Keratinocyte (primary cell): ENCODE measurements around the gene CCDC146. TPM values are rescaled to one million over a fixed set of nuclear protein-coding genes. Genes with fewer than 3 reads are reported as not detected.

Experiments used
- DNase-seq: peaks from one replicate; pipeline ENCODE4 v3.0.0-alpha.2; 2011; ENCODE audit warnings: low read depth, missing footprints, low spot score
- FAIRE-seq: peaks from 2 replicates; lab custom pipeline; 2011; peaks lifted over from hg19 to GRCh38; lab: Jason Lieb, UNC
- H2AFZ ChIP-seq: 2 replicates; pipeline ENCODE4 v1.6.0; 2012; ENCODE audit warnings: low read length, control low read depth, inconsistent platforms; ENCODE audit not compliant: control insufficient read depth
- H3K27ac ChIP-seq: 2 replicates; pipeline ENCODE4 v1.5.1; 2011; ENCODE audit warnings: low read length; ENCODE audit not compliant: control insufficient read depth, insufficient read depth
- H3K27me3 ChIP-seq: 3 replicates; pipeline ENCODE4 v1.6.0; 2011; ENCODE audit warnings: low read length; ENCODE audit not compliant: control insufficient read depth, insufficient read depth; ENCODE audit errors: extremely low read depth
- H3K36me3 ChIP-seq, 2 experiments: 2 replicates in 1 of 2; 3 replicates in 1 of 2; pipeline ENCODE4 v1.5.1; 2011; ENCODE audit warnings: low read length in 2 of 2, mild to moderate bottlenecking in 1 of 2; ENCODE audit not compliant: control insufficient read depth in 2 of 2, insufficient read depth in 2 of 2; ENCODE audit errors: extremely low read depth in 1 of 2
- H3K4me1 ChIP-seq: 3 replicates; pipeline ENCODE4 v1.5.1; 2011; ENCODE audit warnings: low read length; ENCODE audit not compliant: control insufficient read depth, insufficient read depth; ENCODE audit errors: extremely low read depth
- H3K4me2 ChIP-seq: 3 replicates; pipeline ENCODE4 v1.6.0; 2011; ENCODE audit warnings: low read depth, low read length; ENCODE audit not compliant: control insufficient read depth, insufficient read depth; ENCODE audit errors: extremely low read depth
- H3K4me3 ChIP-seq, 3 experiments: fragments of 200-600 bp in 1 of 3; sonication (generic) in 1 of 3; 2 replicates in 2 of 3; 3 replicates in 1 of 3; pipeline ENCODE4 v1.5.1; 2011 to 2016; ENCODE audit warnings: low read length in 3 of 3, mild to moderate bottlenecking in 3 of 3, control low read depth in 2 of 3, inconsistent platforms in 1 of 3, low read depth in 1 of 3, mixed read lengths in 1 of 3, mixed run types in 1 of 3, moderate library complexity in 1 of 3; ENCODE audit not compliant: control insufficient read depth in 2 of 3, insufficient read depth in 2 of 3; ENCODE audit errors: extremely low read depth in 1 of 3
- H3K79me2 ChIP-seq: 2 replicates; pipeline ENCODE4 v1.6.0; 2012; ENCODE audit warnings: low read length; ENCODE audit not compliant: control insufficient read depth, insufficient read depth
- H3K9ac ChIP-seq: 3 replicates; pipeline ENCODE4 v1.6.0; 2011; ENCODE audit warnings: low read length; ENCODE audit not compliant: control insufficient read depth, insufficient read depth; ENCODE audit errors: extremely low read depth
- H3K9me1 ChIP-seq: 3 replicates; pipeline ENCODE4 v1.6.0; 2011; ENCODE audit warnings: low read length; ENCODE audit not compliant: control insufficient read depth, insufficient read depth; ENCODE audit errors: extremely low read depth
- H3K9me3 ChIP-seq: 2 replicates; pipeline ENCODE4 v1.5.1; 2012; ENCODE audit warnings: low read depth, low read length; ENCODE audit not compliant: control insufficient read depth
- H4K20me1 ChIP-seq: 3 replicates; pipeline ENCODE4 v1.6.0; 2011; ENCODE audit warnings: low read length; ENCODE audit not compliant: control insufficient read depth, insufficient read depth; ENCODE audit errors: extremely low read depth
- EZH2 ChIP-seq: IDR thresholded peaks from one replicate; pipeline ENCODE4 v1.6.1; 2012; ENCODE audit warnings: inconsistent platforms, mild to moderate bottlenecking, low read length, moderate library complexity
- dilution Hi-C: fragments of 300-500 bp; cut with MboI; formaldehyde crosslinking; loops from one replicate; pipeline ENCODE4 v1.7.0; 2020; ENCODE audit warnings: low sequenced_read_pairs; ENCODE audit not compliant: extremely low pct_ligation_motif_present
- polyA plus RNA-seq, 5 experiments: library from polyadenylated mRNA; depleted of rRNA in 3 of 5; stranded (reverse) in 3 of 5; stranded (forward) in 1 of 5; unstranded in 1 of 5; fragments of >200 nt; gene quantifications; 1 replicate in 1 of 5; 2 replicates in 3 of 5; 3 replicates in 1 of 5; pipeline versions ENCODE4 v1.2.1 to v1.2.3, GENCODE V29; 2011 to 2012; ENCODE audit warnings: missing spikeins in 2 of 5, low read depth in 1 of 5, low replicate concordance in 1 of 5
- TF ChIP-seq, protein P1 (sequence below), 3 experiments: IDR thresholded peaks in 1 of 3; conservative IDR thresholded peaks in 1 of 3; optimal IDR thresholded peaks in 1 of 3; 2 replicates in 2 of 3; 3 replicates in 1 of 3; pipeline versions ENCODE3 to v1.5.1; 2011; ENCODE audit warnings: low read length in 3 of 3, mild to moderate bottlenecking in 3 of 3, moderate library complexity in 2 of 3, control low read depth in 1 of 3, inconsistent platforms in 1 of 3; ENCODE audit not compliant: insufficient read depth in 2 of 3; ENCODE audit errors: extremely low read depth in 1 of 3

Gene CCDC146
- polyA plus RNA-seq, 1 donor (not counting 4 experiments of a cell fraction or from before 2014, with no cell fraction given) = 5.7 TPM

DNA sequence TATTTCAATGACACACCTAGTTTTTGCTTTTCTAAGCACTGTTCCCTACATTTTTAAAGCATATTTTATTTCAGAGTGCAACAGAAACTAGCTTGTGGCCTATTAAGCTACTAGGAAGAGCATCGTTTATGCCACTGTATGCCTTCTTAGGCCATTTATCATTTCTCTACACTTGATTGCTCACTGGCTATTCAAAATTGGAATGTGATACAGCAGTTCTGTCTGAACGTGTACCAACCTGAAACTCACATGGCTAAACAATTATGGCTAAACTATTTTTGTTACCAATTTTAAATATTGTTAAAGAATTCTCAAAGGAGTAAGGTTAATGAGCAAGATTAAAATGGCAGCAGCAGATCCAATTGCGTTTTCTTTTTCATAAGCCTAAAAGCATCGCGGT is 188.6 kb downstream of the CCDC146 start:
- no peak overlapping the region for H3K9ac ChIP-seq
- no peaks in the 10 kb centered on the region for H4K20me1 ChIP-seq
- H2AFZ ChIP-seq = no peak overlapping the region
- no peak overlapping the region for H3K4me3 ChIP-seq
- no peak overlapping the region for H3K27ac ChIP-seq
- H3K9me3 ChIP-seq = no peaks in the 10 kb centered on the region
- H3K79me2 ChIP-seq = no peaks in the 10 kb centered on the region
- no peaks in the 10 kb centered on the region for H3K9me1 ChIP-seq
- FAIRE-seq = peak; percentile 52
- no peak for DNase-seq
- no peaks in the 10 kb centered on the region for H3K36me3 ChIP-seq
- dilution Hi-C loops = no loop called here
- H3K4me1 ChIP-seq = peaks cover 29% of the 10 kb centered on the region
- no peaks in the 10 kb centered on the region for H3K27me3 ChIP-seq
- TF ChIP-seq, protein P1, sequence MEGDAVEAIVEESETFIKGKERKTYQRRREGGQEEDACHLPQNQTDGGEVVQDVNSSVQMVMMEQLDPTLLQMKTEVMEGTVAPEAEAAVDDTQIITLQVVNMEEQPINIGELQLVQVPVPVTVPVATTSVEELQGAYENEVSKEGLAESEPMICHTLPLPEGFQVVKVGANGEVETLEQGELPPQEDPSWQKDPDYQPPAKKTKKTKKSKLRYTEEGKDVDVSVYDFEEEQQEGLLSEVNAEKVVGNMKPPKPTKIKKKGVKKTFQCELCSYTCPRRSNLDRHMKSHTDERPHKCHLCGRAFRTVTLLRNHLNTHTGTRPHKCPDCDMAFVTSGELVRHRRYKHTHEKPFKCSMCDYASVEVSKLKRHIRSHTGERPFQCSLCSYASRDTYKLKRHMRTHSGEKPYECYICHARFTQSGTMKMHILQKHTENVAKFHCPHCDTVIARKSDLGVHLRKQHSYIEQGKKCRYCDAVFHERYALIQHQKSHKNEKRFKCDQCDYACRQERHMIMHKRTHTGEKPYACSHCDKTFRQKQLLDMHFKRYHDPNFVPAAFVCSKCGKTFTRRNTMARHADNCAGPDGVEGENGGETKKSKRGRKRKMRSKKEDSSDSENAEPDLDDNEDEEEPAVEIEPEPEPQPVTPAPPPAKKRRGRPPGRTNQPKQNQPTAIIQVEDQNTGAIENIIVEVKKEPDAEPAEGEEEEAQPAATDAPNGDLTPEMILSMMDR (optimal IDR thresholded peaks at IDR 0.05 in 1 of 3, IDR thresholded peaks at IDR 0.05 in 1 of 3, conservative IDR thresholded peaks at IDR 0.05 in 1 of 3; ENCODE audit: extremely low read depth in 1 of 3, insufficient read depth in 2 of 3, low read length in 3 of 3) = no peak
- no peak for TF ChIP-seq EZH2
- H3K4me2 ChIP-seq = peak overlapping the region; percentile 5

DNA sequence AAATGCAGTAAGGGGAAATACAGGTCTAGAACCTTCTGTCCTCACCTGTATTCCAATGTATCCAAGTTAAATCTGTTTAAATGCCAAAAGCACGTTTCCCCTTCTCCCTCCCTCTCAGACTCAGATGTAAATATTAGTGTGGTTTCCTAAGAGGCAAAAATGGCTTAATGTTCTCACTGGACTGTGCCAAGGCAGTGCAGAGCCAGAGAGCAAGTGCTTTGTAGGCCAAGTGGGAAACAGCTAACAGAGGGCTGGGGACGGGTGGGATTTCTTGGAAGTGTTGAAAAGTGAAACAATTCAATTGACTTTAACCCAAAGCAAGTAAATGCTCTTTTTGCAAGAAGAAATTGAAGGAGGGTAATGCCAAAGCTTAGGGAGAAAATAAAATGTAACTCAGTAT is 190.7 kb downstream of the CCDC146 start:
- H3K36me3 ChIP-seq = no peaks in the 10 kb centered on the region
- no peak overlapping the region for H2AFZ ChIP-seq
- no peaks in the 10 kb centered on the region for H3K9me1 ChIP-seq
- H4K20me1 ChIP-seq = no peaks in the 10 kb centered on the region
- H3K9me3 ChIP-seq = no peaks in the 10 kb centered on the region
- no peaks in the 10 kb centered on the region for H3K27me3 ChIP-seq
- FAIRE-seq (no peak), DNase-seq (no peak)
- H3K79me2 ChIP-seq = no peaks in the 10 kb centered on the region
- no peak overlapping the region for H3K4me2 ChIP-seq
- no peak overlapping the region for H3K27ac ChIP-seq
- H3K4me1 ChIP-seq = peaks cover 29% of the 10 kb centered on the region
- no peak overlapping the region for H3K4me3 ChIP-seq
- TF ChIP-seq EZH2 = no peak
- TF ChIP-seq, protein P1 (optimal IDR thresholded peaks at IDR 0.05 in 1 of 3, IDR thresholded peaks at IDR 0.05 in 1 of 3, conservative IDR thresholded peaks at IDR 0.05 in 1 of 3; ENCODE audit: extremely low read depth in 1 of 3, insufficient read depth in 2 of 3, low read length in 3 of 3) = no peak
- H3K9ac ChIP-seq = no peak overlapping the region
- dilution Hi-C loops = no loop called here
